HG03521 (cell line): ENCODE measurements around the gene PIGO.

Source experiments
- ATAC-seq: cut with Tn5 transposase; IDR thresholded peaks from one replicate; pipeline ENCODE4 v1.9.1; 2021; ENCODE audit warnings: mild to moderate bottlenecking, moderate library complexity; ENCODE audit not compliant: unreplicated experiment

The PIGO gene

DNA sequence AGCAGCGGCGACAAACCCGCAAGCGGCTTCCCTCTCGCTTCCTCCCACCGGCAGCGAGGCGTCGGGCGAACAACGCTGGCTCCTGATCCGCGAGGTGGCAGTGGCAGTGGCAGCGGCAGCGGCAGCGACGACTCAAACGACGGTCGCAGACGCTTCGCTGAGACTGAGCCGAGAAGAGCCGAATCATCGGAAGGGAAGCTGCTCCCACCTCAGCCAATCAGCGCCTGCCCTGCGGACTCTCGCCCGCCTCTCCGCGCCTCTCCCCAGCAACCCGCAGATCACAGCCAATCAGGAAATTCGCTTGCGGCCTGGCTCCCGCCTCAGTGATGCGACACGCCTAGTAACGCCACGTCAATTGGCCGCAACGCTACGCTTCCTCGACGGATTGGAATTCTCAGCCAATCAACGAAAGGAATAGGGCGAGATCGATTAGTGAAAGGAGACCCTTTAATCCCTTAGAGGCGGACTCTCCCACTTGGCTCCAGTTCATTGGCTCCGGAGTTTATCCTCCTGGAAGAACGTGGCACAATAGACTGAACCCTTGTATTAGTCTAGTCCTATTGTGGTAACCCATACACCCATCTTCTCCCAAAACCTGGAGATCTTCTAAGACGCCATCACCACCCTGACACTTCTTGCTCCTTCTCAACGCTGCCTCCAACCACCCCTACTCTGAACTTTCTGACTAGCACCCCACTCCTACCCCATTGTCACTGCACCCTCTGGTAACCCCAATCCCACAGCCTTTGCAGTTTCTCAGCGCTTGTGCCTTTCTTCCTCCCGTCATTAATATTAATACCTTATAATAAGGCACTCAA, 23.7 kb downstream of the PIGO start, which contains the start of gene VCP:
TSS of gene VCP (minus strand) at position 165 of the 818 bp plus-strand sequence. CDS start 272 bp downstream, outside the sequence.
- peak; percentile 86 for ATAC-seq

GRCh38 chr9:35071814-35072460, 24.5 kb downstream of the PIGO start:
- peak; percentile 49 for ATAC-seq

DNA sequence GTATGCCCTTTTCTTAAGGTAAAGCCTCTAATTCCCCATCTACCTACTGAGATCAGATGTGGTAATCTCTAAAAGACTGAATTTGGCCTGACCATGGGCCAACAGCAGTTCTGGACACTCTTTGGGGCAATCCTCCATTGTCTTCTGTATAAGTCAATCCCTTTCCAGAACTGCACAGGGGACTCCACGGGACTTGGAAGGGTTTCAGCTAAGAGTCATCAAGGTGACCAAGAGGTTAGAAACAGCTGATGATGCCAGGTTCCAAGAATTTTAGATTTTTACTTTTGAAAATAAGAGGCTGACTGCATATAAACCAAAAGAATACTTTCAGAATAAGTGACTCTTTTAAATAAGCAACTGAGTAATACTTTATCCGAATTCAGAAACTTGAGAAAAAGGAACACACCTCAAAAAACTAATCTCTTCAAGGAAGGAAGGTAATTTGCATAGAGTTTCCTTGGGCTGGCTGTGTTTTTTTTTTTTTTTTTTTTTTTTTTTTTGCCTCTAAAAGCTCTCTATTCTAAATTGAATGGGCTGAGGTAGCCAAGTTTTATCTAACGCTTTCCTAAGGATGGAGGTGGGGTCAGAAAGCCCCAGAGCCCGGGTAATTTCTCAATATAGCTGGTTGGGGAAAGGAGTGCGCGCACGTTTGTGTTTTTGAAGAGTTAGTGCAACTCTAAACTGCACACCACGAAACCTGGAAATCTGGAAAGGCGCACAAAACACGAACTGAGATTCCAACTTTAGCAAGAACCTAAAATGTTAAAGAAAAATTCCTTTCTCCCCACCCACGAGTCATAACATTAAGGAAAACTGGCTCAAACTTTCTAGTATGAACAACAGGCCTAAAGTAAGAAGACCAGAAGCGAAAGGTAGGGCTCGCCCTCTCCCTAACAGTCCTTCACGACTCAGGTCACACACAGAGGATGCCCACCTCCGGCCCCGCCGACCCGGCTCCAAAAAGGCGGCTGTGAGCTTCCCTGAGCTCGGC, 25.3 kb downstream of the PIGO start:
- no peak for ATAC-seq

GRCh38 chr9:35069020-35069419, 27.4 kb downstream of the PIGO start:
- ATAC-seq, result no peak

GRCh38 chr9:35067056-35067455, 29.3 kb downstream of the PIGO start:
- no peak for ATAC-seq

DNA sequence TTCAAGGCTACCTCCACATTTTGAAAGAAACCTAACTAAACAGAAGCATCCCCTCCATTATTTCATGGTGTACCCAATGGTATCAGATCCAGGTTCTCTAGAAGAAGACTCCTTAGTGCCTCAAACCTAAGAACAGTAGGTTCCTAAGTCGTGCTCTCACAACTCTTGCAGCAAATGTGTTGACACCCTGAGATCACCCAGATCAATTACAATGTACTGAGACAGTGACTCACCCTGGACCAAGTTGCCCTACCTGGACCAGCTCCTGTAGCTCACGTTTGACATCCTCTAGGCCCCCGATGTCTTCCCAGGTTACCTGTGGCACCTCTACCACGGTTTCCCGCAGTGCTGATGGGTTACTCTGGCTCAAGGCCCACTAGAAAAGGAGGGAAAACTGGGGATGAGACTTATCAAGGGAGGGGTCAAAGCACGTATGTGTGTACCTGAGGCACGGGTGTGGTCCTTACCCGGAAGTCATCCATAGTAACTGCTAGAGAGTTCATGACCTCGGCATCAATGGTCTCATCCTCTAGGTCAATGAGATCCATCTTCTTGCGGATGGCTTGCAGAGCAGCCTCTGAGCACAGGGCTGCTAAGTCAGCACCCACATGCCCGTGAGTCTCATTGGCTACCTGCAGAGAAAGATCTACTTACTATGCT, 35.7 kb downstream of the PIGO start:
- ATAC-seq, result no peak

GRCh38 chr9:35059438-35059837, 37.0 kb downstream of the PIGO start:
- ATAC-seq, result no peak

GRCh38 chr9:35057271-35057620, 39.1 kb downstream of the PIGO start:
- no peak for ATAC-seq

DNA sequence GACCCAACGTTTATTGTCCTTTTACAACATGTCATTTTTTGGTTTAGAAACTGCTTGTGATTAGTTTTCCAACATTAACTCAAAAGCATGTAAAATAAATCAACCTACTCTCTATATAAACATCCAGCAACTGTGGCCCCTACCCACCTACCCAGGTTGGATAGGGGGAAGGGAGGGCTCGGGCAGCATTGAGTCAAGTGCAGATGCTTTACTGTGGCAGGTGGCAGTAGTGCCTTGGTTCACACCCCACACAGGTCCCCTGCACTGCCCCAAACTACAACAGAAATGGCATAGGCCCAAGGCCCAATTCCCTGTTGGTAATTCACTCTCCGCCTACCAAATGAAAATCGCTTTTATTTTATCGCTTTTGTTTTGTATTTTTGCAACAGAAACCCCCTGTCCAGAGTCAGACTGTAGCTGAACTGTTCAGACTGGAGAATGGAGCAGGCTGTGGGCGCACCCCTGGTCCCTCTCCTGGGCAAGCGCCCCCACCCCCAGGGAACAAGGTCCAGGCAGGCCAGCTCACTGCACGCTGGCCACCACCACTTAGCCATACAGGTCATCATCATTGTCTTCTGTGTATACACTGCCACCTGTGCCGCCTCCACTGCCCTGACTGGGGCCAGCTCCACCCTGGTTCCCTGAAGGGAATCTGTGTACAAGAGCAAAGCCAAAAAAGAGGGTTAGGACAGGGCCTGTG, 39.7 kb downstream of the PIGO start:
- no peak for ATAC-seq

GRCh38 chr9:35054871-35055644, 41.3 kb downstream of the PIGO start:
- ATAC-seq, result no peak

DNA sequence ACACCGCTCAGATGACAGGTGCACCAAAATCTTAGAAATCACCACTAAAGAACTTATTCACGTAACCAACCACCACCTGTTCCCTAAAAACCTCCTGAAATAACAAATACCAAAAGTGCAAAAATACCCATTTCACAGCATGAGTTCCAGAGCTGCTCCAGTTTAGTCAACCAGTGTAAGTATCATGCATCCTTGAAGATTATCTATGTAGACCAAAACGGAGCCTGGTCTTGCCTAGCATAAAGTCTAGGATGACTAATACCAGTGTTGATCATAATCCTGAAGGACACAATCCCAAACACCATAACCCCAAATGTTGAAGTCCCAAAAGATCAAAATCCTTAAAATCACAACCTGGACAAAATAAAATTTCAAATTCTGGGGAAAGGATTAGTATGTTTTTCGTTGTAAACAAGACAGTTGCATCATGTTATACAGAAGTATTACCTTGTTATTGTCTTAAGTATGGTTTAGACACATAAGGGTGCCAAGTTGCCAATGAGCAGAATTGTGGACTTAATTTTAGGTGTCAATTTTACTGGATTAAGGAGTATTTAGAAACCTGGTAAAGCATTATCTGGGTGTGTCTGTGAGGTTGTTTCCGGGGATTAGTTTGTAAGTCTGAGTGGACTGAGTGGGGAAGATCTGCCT, 42.1 kb downstream of the PIGO start:
- ATAC-seq, result no peak

DNA sequence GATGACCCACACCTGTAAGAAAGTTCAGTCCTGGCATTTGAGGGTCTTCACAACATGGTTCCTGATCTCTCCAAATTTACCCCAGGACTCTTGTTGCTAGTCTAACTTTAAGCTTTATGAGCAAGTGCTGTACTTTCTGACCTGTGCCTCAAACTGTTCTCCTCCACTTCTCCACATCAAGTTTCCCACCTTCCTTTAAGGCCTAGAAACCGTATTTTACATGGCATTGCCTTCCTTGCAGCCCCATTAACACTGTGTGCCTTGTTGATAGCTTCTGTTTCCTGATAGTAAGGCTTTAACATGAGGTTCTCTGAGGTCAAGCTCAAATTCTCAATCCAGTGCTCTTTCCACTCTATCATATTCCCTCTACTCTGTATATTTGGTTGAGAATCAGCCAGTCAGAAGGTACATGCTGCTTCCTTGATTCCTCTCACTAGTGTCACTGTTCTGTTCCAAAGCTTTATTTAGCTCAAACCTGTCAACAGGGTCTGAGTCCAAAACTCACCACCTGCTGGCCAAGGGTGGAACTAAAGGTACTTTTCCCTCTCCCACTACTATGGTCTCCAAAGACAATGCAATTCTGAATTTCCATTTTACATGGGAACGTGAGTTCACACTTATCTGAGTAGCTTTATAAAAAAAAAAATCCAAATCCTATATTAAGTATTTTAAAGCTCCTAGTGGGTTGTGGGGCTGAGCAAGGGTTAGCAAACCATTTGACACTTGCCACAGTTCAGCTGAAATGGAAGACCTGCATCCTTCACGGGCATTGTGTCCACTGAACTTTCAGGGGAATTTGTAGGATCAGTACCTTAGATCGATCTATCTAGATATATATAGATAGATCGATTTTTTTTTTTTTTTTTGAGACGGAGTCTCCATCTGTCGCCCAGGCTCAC, 45.1 kb downstream of the PIGO start:
- ATAC-seq, result no peak

DNA sequence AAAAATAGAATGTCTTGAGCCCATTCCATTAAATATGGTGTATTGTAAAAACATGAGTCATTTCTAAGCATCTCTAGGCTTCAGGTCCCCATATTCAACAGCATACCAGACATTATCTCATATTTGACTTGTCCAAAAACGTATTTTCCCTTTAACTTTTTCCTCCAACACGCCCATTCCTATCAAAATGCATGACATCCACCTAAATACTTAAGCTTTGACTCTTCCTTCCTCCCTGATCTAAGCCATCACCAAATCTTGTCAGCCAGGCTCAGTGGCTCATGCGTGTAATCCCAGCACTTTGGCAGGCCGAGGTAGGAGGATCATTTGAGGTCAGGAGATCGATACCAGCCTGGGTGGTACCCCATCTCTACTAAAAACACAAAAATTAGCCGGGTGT, 47.9 kb downstream of the PIGO start:
- no peak for ATAC-seq

DNA sequence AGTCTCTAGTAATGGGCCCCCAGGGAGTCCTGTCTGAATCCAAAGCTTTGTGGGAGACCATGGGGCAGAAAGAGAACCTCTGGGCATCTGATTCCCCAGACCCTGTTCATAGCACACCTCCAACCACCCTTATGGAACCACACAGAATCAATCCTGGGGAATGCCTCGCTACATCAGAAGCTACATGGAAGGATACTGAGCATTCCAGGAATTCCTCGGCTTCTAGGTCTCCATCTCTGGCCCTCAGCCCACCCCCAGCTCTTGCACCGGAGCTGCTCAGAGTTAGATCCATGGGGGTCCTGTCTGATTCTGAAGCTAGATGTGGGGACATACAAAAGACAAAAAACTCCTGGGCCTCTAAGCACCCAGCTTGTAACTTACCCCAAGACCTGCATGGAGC, 52.3 kb downstream of the PIGO start:
- no peak for ATAC-seq

GRCh38 chr9:35042891-35043545, 53.4 kb downstream of the PIGO start:
- ATAC-seq, result no peak

DNA sequence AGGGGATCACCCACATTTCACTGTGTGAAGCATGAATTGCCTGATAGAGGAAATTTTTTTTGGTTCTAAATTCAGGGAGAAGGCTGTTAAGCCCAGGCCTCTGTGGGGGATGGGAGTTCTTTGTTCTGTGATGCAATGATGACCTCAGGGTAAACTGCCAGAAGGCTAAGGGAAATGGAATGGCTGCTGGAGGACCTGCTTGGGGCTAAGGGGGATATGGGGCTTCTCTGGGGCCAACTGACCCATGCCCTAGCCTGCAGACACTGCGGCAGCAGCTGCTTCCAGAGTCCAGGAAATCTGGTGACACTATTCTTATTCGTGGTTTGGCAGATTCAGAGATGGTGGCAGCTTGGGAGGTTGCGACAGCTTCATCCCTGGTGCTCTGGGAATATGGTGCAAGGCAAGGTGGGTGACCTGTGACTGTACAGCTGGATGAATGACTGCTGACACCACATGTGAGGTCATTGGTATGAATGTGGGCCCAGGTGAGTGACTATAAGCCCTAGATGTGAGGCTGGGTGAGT, 54.2 kb downstream of the PIGO start:
- ATAC-seq, result no peak
